GM19372 (cell line): ENCODE data around the gene RANGAP1.
"Not testable (repeated sequence)": the region's sequence is repeated elsewhere in the genome, so short reads cannot be mapped to it uniquely, and the experiment has no call there.

ENCODE experiments used
- ATAC-seq: cut with Tn5 transposase; IDR thresholded peaks from one replicate; pipeline ENCODE4 v1.9.1; 2021; ENCODE audit warnings: mild to moderate bottlenecking, low read depth, moderate library complexity; ENCODE audit not compliant: unreplicated experiment

Gene RANGAP1

GRCh38 chr22:41261541-41262249 is 24.3 kb downstream of the RANGAP1 start:
- no peak for ATAC-seq

- no peak for ATAC-seq
These were observed 25.1 kb downstream of the RANGAP1 start for GRCh38 chr22:41260871-41261270.

- not testable (repeated sequence) for ATAC-seq
These were observed 26.2 kb downstream of the RANGAP1 start for GRCh38 chr22:41259756-41260155.

GRCh38 chr22:41257696-41258095 is 28.3 kb downstream of the RANGAP1 start:
- no peak for ATAC-seq

- ATAC-seq, result no peak
These were observed 29.4 kb downstream of the RANGAP1 start for GRCh38 chr22:41256254-41257253.

GRCh38 chr22:41254230-41254629 is 31.8 kb downstream of the RANGAP1 start:
- ATAC-seq, result no peak

- no peak for ATAC-seq
These were observed 33.6 kb downstream of the RANGAP1 start for GRCh38 chr22:41252365-41252764.

- ATAC-seq, result no peak
These were observed 35.9 kb downstream of the RANGAP1 start for GRCh38 chr22:41250127-41250526.

GRCh38 chr22:41249442-41249841 is 36.5 kb downstream of the RANGAP1 start:
- no peak for ATAC-seq

- no peak for ATAC-seq
These were observed 37.2 kb downstream of the RANGAP1 start for GRCh38 chr22:41248758-41249157.

- no peak for ATAC-seq
These were observed 37.7 kb downstream of the RANGAP1 start for GRCh38 chr22:41248314-41248713.

GRCh38 chr22:41247703-41248102 is 38.3 kb downstream of the RANGAP1 start:
- no peak for ATAC-seq

GRCh38 chr22:41245917-41246499 is 40.0 kb downstream of the RANGAP1 start:
- no peak for ATAC-seq

GRCh38 chr22:41243361-41243760 is 42.6 kb downstream of the RANGAP1 start:
- ATAC-seq, result no peak

- ATAC-seq, result no peak
These were observed 43.4 kb downstream of the RANGAP1 start for GRCh38 chr22:41242396-41243117.

- ATAC-seq, result no peak
These were observed 44.8 kb downstream of the RANGAP1 start for GRCh38 chr22:41241133-41241676.

GRCh38 chr22:41240377-41241132 is 45.4 kb downstream of the RANGAP1 start, which contains the start of gene CHADL:
TSS of gene CHADL (minus strand) at chr22:41240931. CDS start at chr22:41240881, 50 bp downstream.
- no peak for ATAC-seq

- no peak for ATAC-seq
These were observed 46.4 kb downstream of the RANGAP1 start for GRCh38 chr22:41239443-41240128.
